Measurements from ENCODE around the gene STOM.

DNA sequence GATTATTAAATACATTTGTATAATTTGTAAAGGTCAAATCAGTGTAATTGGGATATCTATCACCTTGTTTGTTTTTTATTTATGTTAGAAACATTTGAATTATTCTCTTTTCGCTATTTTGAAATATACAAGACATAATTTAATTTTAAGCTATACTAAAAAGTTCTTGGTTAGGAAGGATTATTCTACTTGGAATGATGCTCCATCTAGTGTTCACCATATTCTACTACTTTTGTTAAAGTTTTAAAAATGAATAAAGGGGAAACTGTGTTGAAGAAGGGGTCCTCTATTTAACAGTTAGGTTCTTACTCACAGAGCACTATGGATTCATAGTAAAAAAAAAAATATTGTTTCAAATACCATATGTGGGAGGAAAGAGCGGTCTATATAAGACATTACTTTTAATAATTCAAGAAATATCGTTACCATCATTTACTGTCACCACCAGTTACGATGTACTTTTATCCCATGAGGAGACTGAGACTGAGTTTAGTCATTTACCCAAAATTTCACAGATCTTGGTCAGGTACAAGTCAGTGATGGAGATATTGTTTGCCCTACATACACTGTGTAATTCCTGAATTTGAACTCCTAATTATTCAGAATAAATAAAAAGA lies 6.3 kb upstream of the STOM start:
- TF ChIP-seq POU2F2 (IDR thresholded peaks at IDR 0.05; ENCODE audit: low read depth, low read length) (no peak), POLR2A (IDR thresholded peaks at IDR 0.05; ENCODE audit: low read depth, low read length) (no peak), POLR2AphosphoS5 (IDR thresholded peaks at IDR 0.05; ENCODE audit: low read depth, low read length) (no peak), TAF1 (IDR thresholded peaks at IDR 0.05; ENCODE audit: low read depth, low read length) (no peak), SPI1 (IDR thresholded peaks at IDR 0.05; ENCODE audit: low read depth, low read length) (no peak), PAX5 (IDR thresholded peaks at IDR 0.05; ENCODE audit: insufficient read depth, low read length, severe bottlenecking) (no peak)

Measured in GM12891 (cell line).